ENCODE measurements around the gene PCMT1. TPM values are rescaled to one million over a fixed set of nuclear protein-coding genes. Genes with fewer than 3 reads are reported as not detected.

PCMT1 gene
- total and polyA plus RNA-seq, 9 of the 15 experiments (the other 6 are each of a cell fraction or from before 2014, with no cell fraction given), result 217 to 541 (median 327) TPM

DNA sequence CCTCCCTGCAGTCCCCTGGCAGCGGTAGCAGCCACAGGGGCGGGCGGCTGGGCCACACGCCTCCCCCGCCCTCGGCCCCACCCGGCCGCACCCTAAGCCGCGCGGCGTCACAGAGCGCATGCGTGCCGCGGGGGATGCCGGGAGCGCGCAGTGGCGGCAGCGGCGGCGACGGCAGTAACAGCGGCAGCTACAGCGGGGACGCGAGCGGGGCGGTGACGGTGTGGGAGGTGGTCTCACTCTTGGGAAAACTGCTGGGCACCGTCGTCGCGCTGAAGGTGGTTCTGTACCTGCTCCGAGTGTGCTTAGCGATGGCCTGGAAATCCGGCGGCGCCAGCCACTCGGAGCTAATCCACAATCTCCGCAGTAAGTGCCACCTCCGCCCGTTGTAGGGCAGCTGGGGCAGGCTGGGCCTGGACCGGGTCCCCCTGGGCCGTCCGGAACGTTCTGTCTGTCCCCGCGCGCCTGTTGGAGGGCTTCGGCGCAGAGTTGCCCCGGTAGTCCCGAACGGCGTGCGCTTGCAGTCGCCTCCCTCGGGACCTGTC, at the start of gene PCMT1 (continued):
- TF ChIP-seq, protein P1, sequence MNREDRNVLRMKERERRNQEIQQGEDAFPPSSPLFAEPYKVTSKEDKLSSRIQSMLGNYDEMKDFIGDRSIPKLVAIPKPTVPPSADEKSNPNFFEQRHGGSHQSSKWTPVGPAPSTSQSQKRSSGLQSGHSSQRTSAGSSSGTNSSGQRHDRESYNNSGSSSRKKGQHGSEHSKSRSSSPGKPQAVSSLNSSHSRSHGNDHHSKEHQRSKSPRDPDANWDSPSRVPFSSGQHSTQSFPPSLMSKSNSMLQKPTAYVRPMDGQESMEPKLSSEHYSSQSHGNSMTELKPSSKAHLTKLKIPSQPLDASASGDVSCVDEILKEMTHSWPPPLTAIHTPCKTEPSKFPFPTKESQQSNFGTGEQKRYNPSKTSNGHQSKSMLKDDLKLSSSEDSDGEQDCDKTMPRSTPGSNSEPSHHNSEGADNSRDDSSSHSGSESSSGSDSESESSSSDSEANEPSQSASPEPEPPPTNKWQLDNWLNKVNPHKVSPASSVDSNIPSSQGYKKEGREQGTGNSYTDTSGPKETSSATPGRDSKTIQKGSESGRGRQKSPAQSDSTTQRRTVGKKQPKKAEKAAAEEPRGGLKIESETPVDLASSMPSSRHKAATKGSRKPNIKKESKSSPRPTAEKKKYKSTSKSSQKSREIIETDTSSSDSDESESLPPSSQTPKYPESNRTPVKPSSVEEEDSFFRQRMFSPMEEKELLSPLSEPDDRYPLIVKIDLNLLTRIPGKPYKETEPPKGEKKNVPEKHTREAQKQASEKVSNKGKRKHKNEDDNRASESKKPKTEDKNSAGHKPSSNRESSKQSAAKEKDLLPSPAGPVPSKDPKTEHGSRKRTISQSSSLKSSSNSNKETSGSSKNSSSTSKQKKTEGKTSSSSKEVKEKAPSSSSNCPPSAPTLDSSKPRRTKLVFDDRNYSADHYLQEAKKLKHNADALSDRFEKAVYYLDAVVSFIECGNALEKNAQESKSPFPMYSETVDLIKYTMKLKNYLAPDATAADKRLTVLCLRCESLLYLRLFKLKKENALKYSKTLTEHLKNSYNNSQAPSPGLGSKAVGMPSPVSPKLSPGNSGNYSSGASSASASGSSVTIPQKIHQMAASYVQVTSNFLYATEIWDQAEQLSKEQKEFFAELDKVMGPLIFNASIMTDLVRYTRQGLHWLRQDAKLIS (CRISPR knock-in tag; IDR thresholded peaks at IDR 0.05), result no peak
- TF ChIP-seq, protein P2, sequence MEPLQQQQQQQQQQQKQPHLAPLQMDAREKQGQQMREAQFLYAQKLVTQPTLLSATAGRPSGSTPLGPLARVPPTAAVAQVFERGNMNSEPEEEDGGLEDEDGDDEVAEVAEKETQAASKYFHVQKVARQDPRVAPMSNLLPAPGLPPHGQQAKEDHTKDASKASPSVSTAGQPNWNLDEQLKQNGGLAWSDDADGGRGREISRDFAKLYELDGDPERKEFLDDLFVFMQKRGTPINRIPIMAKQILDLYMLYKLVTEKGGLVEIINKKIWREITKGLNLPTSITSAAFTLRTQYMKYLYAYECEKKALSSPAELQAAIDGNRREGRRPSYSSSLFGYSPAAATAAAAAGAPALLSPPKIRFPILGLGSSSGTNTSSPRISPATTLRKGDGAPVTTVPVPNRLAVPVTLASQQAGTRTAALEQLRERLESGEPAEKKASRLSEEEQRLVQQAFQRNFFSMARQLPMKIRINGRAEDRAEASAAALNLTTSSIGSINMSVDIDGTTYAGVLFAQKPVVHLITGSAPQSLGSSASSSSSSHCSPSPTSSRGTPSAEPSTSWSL (CRISPR knock-in tag; IDR thresholded peaks at IDR 0.05; ENCODE audit: borderline replicate concordance), result no peak
- TF ChIP-seq SMARCB1 (IDR thresholded peaks at IDR 0.05; ENCODE audit: insufficient read length, low read depth) (no peak), FOXJ3 (CRISPR knock-in tag; IDR thresholded peaks at IDR 0.05) (no peak), HDAC1 (IDR thresholded peaks at IDR 0.05) (no peak; a peak in 1 of 4 replicates), ARNT (IDR thresholded peaks at IDR 0.05) (no peak), NFYB (IDR thresholded peaks at IDR 0.05; ENCODE audit: extremely low read depth, insufficient read length) (no peak), NR2C2 (CRISPR knock-in tag; IDR thresholded peaks at IDR 0.05) (0 out of 2 replicates have a peak, but pooled peaks have one; percentile 60), NR2C2 (tag; IDR thresholded peaks at IDR 0.05) (no peak), CHCHD3 (CRISPR knock-in tag; IDR thresholded peaks at IDR 0.05) (no peak; the same call in 1 of the 2 replicates), SRSF1 (IDR thresholded peaks at IDR 0.05; ENCODE audit: low read depth, low read length) (no peak), GABPB1 (CRISPR knock-in tag; IDR thresholded peaks at IDR 0.05) (peak; percentile 41; the same call in 1 of the 2 replicates)
- TF ChIP-seq, protein P3, sequence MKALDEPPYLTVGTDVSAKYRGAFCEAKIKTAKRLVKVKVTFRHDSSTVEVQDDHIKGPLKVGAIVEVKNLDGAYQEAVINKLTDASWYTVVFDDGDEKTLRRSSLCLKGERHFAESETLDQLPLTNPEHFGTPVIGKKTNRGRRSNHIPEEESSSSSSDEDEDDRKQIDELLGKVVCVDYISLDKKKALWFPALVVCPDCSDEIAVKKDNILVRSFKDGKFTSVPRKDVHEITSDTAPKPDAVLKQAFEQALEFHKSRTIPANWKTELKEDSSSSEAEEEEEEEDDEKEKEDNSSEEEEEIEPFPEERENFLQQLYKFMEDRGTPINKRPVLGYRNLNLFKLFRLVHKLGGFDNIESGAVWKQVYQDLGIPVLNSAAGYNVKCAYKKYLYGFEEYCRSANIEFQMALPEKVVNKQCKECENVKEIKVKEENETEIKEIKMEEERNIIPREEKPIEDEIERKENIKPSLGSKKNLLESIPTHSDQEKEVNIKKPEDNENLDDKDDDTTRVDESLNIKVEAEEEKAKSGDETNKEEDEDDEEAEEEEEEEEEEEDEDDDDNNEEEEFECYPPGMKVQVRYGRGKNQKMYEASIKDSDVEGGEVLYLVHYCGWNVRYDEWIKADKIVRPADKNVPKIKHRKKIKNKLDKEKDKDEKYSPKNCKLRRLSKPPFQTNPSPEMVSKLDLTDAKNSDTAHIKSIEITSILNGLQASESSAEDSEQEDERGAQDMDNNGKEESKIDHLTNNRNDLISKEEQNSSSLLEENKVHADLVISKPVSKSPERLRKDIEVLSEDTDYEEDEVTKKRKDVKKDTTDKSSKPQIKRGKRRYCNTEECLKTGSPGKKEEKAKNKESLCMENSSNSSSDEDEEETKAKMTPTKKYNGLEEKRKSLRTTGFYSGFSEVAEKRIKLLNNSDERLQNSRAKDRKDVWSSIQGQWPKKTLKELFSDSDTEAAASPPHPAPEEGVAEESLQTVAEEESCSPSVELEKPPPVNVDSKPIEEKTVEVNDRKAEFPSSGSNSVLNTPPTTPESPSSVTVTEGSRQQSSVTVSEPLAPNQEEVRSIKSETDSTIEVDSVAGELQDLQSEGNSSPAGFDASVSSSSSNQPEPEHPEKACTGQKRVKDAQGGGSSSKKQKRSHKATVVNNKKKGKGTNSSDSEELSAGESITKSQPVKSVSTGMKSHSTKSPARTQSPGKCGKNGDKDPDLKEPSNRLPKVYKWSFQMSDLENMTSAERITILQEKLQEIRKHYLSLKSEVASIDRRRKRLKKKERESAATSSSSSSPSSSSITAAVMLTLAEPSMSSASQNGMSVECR (CRISPR knock-in tag; IDR thresholded peaks at IDR 0.05), result peak; percentile 96
- TF ChIP-seq, protein P4, sequence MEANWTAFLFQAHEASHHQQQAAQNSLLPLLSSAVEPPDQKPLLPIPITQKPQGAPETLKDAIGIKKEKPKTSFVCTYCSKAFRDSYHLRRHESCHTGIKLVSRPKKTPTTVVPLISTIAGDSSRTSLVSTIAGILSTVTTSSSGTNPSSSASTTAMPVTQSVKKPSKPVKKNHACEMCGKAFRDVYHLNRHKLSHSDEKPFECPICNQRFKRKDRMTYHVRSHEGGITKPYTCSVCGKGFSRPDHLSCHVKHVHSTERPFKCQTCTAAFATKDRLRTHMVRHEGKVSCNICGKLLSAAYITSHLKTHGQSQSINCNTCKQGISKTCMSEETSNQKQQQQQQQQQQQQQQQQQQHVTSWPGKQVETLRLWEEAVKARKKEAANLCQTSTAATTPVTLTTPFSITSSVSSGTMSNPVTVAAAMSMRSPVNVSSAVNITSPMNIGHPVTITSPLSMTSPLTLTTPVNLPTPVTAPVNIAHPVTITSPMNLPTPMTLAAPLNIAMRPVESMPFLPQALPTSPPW (CRISPR knock-in tag; IDR thresholded peaks at IDR 0.05), result peak; percentile 94
